D341Med (cell line): ENCODE measurements around the gene CIC.

Source experiments
- DNase-seq: peaks from one replicate; pipeline ENCODE4 v3.0.0; 2012; ENCODE audit warnings: low spot score

The CIC gene

DNA sequence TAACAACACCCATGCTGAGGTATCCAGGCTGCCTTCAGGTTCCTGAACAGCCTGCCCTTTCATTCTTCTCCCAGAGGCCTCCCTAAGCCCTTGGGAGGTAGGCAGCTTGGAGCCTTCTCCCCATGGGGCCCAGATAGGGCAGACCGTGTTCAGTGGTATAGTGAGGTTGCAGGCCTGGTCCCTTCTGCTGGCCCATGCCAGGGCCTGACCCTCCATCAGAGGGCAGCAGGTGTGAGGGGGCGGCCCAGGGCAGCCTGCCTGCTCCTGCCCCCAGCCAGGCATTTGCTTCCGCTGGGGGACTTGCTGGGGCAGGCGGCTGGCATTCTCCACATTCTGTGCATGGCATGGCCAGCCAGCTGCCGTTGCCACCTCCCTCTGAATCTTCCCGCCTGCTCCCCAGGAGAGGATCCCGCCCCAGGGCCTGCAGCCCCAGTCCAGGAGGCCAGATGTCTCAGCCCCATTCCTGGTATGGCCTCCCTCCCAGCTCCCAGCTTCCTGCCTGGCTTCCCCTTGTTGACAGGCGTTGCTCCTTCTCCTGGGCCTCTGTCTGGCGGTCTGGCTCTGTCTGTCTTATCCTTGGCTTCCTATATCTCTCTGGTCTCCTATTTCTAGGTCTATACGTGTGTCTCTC, 8.9 kb downstream of the CIC start:
- no peak for DNase-seq

DNA sequence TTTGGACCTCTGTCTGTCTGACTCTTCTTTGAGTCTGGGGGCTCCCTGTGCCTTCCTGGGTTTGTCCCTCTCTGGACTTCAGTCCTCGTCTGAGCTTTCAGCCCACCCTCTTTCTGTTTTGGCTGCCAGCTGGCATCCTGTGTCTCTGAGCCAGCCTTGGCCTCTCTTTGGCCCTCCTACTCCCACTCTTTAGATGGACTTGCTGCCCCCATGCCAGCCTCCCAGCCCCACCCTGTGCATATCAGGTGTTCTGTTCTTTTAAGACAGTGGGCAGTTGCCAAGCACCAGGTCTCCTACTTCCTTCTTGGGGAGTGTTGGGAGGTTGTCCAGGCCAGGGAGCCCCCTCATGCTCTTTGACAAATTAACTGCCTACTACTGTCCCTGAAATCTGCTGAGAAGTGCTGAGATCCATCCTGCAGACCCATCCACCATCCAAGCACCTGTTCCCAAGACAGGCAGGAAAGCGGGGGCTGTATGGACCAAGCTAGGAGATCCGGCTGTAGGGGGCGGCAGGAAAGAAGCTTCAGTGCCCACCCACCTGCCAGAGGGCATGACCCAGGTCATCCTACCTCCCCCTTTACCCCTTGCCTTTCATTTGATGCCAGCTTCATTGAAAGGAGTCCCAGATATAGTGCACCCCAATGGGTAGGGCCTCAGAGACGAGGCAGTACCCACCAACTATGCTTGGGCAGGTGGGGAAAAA, 9.6 kb downstream of the CIC start:
- DNase-seq: no peak

DNA sequence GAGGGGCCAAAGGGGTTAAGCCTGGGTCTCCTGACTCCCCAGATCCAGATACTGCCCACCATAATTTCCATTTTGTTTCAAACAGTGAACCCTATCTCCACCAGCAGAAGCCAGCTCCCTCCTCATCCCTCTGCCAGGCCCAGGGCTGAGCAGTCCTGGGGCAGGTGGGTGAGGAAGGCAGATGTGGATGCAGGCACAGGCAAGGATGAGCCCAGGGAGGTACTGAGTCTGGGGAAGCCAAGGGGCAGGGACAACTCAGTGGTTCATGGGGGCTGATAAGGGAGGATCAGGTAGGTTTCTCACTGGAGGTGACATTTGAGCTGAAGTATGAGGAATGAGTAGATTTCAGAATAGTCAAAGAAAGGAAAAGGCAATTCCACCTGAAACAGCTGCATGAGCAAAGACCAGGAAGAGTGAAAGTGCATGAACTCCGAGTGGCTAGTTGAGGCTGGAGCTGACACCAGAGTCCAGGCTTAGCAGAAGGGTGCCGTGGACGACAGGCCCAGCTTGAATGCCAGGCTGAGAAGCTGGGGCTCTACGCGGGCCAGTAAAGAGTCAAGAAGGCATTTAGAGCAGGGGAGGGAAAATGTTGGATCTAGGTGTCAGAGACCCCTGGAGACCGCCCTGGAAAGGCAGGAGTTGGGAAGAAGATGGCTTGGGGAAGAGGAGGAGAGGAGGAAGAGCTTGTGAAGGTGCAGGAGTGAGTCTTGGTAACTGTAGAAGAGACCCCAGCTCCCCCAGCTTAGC, 10.3 kb downstream of the CIC start:
- no peak for DNase-seq

DNA sequence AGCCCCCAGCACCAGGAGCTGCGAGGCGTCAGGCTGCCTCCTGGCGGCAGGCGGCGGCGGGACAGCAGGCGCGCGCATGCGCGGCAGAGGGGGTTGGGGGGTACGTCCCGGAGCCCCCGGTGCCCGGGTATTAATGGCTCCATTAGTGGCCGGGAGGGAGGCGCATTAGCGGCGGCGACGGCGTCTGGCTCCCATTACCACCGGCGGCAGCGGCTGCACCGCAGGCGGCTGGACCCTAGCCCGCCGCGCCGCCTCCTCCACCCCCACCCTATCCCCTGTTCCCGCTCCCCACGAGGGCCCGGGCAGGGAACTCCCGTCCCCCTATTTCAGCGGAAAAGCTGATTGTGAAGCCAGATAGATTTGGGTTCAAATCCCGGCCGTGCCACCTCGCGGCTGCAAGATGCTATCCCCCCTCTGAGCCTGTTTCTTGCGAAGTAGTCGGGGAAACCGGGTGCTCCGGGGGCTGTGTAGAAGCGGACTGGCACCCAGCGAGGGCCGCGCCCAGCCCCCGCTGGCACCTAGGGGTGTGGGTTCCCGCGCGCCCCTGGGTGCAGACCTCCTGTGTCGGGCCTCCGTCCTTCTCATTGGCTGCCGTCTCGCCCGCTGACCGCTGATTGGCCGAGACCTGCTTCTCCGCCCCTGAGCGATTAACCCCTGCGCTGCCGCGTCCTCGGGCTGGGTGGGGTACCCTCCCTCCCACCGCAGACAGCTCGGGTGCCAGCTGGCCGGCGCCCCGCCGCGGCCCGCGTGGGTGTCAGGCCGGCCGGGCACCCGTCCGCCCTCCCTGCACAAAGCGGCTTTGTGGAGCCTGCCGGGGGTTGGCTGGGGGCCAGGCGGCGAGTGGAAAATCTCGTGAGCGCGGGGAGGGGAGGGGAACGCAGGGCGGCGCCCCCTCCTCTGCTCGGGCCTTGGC, 11.1 kb downstream of the CIC start:
- DNase-seq: peak; percentile 94

DNA sequence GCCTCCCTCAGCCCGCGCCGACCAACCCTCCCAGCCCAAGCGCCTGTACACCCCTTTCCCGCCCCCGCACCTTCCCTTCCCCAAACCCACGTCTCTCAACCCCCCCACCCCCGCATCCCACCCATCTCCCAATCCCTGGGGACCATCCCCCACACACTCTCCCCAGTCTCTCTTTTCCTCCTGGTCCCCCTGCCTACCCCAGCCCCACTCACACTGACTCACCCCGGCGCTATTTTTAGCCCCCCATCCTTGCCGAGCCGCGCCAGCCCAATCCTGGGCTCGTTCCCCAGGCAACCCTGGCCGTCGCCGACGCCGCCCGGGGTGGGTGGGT, 11.7 kb downstream of the CIC start:
- peak; percentile 55 for DNase-seq

DNA sequence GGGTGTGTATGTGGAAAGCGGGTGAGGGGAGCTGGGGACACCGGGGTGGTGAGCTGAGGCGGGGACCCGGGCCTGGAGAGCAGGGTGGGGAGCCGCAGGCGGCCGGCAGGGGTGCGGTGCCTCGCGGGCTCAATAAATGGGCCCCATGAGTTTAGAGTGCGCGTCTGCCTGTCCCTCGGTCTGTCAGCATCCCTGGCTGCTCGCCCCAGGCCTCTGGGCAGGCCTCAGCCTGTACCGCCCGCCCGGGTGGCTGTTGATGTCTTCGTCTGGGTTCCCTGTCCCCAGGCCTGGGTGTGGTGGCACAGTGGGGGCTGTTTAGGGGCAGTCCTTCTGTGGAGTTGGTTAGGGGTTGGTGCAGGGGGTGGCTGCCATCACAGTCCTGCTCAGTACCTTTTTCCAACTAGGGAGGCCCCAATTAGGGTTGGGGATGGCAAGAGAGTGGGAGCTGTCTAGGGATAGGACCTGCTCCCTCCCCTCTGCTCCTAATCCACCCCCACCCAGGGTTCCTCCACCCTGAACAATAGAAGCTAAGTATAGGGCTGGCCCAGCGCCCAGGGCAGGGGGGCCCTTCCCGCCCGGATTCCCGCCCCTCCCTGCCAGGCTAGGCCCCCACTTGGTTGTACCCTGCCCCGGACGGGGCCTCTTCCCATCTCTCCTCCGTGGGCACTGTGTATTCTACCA, 12.2 kb downstream of the CIC start:
- no peak for DNase-seq

DNA sequence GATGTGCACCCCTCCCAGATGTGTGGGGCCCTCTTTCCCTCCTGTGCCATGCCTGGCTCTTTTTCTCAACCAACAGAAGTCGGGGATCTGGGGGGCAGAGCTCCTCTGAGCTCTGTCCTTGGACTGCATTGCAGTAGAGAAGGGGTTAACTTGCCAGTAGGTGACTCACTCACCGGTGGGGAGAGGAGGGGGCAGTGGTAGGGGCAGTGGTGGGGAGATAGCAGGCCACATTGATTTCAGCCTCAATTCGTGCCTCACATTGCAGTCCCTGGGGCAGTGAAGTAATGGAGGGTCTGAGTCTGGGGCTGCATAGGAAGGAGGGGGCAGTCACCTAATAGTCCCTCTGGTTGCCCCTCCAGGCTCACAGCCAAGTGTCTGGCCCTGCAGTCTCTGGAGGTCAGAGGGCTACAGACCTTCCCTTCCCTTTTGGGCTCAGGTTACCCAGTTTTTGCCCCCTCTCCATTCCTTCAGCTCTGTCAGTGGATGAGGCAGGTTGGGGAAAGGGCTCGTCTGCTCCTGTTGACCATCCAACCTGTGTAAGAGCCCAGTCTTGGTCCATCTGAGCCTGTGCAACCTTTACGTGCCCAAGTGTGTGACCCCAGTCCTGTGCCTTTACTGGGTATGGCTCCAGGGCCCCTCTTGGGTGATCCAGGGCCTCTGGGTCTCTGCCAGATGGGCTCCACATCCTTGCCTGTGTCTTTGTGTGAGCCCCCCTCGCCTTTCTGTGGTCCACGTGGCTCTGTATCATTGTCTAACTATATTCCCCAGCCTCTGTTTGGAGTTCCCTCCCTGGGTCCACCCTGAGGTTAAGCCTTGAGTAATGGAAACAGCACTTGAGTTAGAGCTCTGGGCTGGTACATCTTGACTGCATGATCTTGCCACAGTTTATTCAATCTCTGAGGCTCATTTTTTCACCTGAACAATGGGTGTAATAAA, 13.0 kb downstream of the CIC start:
- no peak for DNase-seq

DNA sequence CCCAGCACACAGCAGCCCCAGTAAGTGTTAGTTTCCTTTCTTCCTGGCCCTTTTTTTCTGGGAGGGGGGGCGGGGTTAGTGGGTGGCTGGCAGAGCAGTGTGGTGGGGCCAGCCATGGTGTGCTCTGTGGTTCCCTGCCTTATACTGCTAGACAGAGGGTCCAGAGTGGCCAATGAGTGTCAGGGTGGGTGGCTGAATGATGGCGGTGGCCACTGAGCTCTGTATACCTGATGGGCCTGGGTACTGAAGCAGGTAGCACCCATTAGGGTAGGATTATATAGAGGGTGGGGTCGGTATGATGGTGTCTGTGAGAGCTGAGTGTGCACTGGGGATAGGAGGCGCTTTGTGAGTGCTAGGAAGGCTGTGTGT, 13.8 kb downstream of the CIC start:
- no peak for DNase-seq

DNA sequence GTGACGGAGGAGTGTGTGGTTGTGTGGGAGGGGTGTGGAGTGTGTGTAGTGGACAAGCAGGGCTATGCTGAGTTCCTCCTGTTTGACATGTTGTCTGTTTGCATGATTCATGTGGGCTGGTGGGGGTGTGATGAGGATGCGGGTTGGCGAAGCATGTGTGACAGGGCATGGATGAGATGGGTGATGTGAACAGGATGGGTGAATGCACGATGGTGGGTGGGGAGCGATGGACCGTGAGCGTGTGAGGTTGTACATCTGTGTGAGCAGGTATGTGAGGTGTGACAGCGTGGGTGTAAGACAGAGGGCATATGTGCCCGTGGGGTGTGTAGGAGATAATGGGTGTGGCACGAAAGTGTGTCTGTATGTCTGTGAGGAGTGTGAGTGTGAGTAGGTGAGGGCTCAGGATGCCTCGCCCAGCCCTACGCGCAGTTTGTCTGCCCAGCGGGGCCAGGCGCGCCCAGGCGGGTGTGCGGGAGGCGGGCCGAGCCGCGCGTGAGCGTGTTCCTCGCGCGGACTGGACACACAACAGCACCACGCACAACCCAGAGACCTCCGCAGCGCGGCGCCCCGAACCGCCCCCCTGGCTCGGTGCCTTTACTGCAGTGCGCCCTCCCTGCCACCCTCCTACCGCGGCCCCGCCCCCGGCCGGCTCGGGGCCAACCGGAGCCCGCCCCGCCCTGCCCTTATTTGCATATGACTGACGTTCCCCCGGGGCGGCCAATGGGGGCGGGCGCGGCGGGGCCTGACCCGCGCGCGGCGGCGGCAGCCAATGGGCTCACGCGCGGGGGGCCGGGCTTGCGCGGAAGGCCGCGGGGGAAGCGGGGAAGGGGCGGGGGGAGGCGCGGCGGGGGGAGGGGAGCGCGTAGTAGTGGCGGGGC, 14.4 kb downstream of the CIC start:
- peak; percentile 95 for DNase-seq

DNA sequence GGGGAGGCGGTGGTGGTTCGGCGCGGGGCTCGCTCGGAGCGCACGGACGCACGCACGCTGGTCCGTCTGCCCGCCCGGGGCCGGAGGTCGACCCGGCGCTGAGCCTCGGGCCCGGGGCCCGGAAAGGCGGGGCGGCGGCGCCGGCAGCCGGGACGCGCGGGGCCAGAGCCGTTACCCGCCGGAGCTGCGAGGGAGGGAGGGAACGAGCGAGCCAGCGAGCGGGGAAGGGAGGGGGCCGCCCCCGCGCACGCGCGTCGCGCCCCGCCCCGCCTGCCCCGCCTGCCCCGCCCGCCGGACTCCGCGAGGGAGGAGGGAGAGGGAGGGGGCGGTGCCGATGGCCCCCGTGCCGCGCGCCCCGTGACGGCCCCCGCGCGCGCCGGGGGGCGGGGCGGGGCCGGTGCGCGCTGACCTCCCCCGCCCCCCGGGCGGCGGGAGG, 15.0 kb downstream of the CIC start:
- peak; percentile 94 for DNase-seq

DNA sequence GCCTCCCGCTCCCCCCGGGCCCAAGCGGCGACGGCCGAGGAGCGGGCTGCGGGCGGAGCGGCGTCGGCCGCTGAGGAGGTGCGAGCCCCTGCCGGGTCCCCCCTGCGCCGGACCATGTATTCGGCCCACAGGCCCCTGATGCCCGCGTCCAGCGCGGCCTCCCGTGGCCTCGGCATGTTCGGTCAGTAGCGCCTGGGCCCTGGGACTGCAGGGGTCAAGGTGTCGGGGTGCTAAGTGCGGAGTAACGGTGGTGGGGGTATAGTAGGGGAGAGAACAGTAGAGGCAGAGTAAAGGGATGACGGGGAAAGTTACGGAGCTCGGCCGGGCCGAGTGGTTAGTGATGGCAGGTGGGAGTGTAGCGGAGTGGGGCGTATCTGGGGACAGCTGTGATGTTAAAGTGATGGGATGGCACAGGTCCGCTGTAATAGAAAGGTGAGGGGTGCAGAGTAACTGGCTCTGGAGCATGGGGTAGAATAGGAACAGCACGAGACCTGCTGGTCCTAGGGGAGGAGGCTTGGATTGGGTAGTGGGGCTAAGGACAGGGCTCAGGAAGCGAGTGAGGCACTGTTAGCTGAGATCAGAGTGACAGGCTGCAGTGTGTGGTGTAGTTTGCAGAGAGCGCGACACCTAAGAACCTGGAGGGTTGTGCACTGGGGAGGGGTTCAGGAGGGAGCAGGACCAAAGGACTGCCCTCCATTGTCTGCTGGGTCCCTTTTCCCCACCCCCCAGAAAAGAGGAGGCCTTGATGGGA, 15.7 kb downstream of the CIC start:
- no peak for DNase-seq

DNA sequence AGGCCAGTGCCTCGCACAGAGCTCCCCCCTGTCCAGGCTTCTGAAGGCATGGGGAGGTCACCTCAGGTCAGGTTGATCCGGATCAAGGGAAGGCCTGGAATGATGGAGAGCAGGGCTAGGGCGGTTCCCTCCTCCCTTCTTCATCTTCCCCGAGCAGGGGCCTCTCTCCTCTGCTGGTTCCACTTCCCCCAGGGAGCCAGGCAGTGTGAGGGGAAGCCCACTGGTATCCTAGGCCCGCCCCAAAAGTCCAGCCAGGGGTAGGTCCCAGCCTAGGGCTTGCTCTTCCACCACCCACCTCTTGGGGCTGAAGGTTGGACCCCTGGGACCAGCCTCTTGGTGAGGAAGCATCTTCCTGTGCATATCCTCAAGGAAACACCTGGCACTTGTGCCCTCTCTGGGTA, 16.5 kb downstream of the CIC start:
- DNase-seq: no peak

DNA sequence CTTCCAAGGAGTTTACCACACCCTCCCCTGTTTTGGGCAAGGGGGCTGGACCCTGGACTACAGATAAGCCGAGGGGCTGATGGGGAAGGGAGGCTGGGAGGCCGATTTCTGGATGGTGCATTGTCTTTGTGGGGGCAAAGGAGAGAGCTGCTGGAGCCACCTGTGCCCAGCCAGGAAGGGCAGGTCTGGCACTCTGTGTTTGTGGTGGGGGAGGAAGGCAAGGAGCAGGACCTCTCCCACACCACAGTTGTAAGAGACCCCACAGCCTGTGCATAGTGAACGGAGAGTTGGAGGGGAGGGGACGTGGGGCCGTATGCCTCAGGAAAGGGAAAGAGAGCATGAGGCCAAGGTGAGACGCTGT, 16.9 kb downstream of the CIC start:
- no peak for DNase-seq

DNA sequence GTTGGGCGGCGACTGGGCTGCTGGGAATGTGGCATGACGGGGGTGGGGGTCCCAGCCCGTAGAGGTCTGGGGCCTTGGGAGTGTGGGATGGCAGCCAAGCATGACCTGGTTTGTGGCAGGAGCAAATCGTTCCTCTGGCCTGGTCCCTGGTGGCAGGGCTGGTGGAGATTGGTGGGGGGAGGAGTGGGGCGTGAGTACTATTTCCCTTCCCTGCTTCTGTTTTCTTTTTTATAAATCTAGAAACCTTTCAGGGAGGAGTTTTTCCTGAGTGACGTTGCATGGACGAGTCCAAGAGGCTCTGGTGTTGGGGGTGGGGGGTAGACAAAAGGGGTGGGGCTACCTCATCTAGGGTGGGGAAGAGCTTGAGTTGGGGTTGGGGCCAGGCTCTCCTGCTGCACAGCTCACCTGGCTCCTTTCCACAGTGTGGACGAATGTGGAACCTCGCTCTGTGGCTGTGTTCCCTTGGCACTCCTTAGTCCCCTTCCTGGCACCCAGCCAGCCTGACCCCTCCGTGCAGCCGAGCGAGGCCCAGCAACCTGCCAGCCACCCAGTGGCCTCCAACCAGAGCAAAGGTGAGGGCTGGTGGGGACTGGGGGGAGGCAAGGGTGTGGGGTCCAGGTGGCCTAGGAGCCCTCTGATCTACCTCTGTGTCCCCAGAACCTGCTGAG, 17.4 kb downstream of the CIC start:
- DNase-seq: no peak

DNA sequence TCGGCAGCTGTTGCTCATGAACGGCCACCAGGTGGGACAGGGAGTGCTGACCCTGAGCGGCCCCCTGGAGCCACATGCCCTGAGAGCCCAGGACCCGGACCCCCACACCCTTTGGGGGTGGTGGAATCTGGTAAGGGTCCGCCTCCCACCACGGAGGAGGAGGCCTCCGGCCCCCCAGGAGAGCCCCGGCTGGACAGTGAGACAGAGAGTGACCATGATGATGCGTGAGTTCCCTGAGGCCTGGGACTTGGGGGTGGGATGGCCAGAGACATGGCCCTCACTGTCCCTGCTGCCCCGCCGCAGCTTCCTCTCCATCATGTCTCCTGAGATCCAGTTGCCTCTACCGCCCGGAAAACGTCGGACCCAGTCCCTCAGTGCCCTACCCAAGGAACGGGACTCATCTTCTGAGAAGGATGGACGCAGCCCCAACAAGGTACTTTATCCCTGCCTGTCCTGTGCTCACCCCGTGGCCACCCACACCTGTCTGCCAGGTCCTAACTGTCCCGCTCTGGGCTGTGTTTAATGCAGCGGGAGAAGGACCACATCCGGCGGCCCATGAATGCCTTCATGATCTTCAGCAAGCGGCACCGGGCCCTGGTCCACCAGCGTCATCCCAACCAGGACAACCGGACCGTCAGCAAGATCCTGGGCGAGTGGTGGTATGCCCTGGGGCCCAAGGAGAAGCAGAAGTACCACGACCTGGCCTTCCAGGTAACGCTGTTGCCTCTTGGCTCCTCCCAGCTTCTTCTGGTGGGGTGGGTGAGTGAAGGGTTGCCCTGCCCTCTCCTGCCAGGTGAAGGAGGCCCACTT, 18.2 kb downstream of the CIC start:
- no peak for DNase-seq

DNA sequence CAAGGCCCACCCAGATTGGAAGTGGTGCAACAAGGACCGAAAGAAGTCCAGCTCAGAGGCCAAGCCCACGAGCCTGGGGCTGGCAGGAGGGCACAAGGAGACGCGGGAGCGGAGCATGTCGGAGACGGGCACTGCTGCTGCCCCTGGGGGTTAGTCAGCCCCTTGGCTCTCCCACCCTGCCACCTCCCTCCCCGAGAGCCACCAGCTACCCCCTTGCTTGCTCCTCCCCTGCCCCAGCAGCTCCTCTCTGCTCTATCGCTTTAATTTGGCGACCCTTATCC, 18.7 kb downstream of the CIC start:
- no peak for DNase-seq

DNA sequence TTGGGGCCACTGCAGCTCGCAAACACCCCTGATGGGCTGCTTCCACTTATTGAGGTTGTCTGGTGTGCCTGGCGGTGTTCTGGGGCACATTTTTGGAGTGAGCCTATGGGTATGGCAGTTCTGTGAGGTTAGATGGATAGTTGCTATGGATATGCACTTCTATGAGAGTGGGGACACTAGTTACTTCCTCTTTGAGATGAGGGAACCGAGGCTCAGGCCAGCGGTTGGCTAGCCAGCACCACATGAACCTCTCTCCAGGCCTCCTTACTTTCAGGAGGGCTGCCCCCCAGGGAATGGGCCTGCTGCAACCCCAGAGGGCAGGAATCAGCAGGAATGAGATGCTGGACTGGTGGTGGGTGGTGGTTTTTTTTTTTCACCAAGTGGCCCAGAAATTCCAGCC, 19.3 kb downstream of the CIC start:
- no peak for DNase-seq
